GM12892 (cell line): Measurements from ENCODE around the gene ADIPOR1.

Experiments
- POLR2A ChIP-seq: IDR thresholded peaks from 2 replicates; pipeline ENCODE4 v1.6.1; 2011; ENCODE audit warnings: low read depth, low read length, control low read depth
- POLR2AphosphoS5 ChIP-seq: IDR thresholded peaks from 2 replicates; pipeline ENCODE4 v1.6.1; 2011; ENCODE audit warnings: low read depth, low read length, control low read depth
- TAF1 ChIP-seq: IDR thresholded peaks from 2 replicates; pipeline ENCODE4 v1.6.1; 2011; ENCODE audit warnings: low read depth, mild to moderate bottlenecking, control low read depth, low read length, borderline replicate concordance

- no peak for TF ChIP-seq POLR2AphosphoS5
- no peak for TF ChIP-seq POLR2A
- TF ChIP-seq TAF1, result no peak
Observed at GRCh38 chr1:202987255-202987654, 29.1 kb upstream of the ADIPOR1 start.
